ENCODE results near the gene AGO3.
A peak's percentile ranks its signal among the peaks of the same experiment; 100 is the strongest.

Gene AGO3

GRCh38 chr1:36114371-36114770, 183.5 kb downstream of the AGO3 start:
- no peak for DNase-seq (ENCODE audit: extremely low read depth, low read depth)
- TF ChIP-seq, protein P1, sequence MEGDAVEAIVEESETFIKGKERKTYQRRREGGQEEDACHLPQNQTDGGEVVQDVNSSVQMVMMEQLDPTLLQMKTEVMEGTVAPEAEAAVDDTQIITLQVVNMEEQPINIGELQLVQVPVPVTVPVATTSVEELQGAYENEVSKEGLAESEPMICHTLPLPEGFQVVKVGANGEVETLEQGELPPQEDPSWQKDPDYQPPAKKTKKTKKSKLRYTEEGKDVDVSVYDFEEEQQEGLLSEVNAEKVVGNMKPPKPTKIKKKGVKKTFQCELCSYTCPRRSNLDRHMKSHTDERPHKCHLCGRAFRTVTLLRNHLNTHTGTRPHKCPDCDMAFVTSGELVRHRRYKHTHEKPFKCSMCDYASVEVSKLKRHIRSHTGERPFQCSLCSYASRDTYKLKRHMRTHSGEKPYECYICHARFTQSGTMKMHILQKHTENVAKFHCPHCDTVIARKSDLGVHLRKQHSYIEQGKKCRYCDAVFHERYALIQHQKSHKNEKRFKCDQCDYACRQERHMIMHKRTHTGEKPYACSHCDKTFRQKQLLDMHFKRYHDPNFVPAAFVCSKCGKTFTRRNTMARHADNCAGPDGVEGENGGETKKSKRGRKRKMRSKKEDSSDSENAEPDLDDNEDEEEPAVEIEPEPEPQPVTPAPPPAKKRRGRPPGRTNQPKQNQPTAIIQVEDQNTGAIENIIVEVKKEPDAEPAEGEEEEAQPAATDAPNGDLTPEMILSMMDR (IDR thresholded peaks at IDR 0.05; ENCODE audit: low read depth, low read length) = no peak

- peak; percentile 80 for DNase-seq (ENCODE audit: extremely low read depth, low read depth)
- TF ChIP-seq, protein P1 (IDR thresholded peaks at IDR 0.05; ENCODE audit: low read depth, low read length) = no peak
Observed at GRCh38 chr1:36115200-36115669, 184.3 kb downstream of the AGO3 start.

- TF ChIP-seq, protein P1 (IDR thresholded peaks at IDR 0.05; ENCODE audit: low read depth, low read length) = no peak
- no peak for DNase-seq (ENCODE audit: extremely low read depth, low read depth)
Observed at GRCh38 chr1:36115931-36116330, 185.0 kb downstream of the AGO3 start.

- TF ChIP-seq, protein P1 (IDR thresholded peaks at IDR 0.05; ENCODE audit: low read depth, low read length) = no peak
- no peak for DNase-seq (ENCODE audit: extremely low read depth, low read depth)
Observed at GRCh38 chr1:36116901-36117300, 186.0 kb downstream of the AGO3 start.

DNA sequence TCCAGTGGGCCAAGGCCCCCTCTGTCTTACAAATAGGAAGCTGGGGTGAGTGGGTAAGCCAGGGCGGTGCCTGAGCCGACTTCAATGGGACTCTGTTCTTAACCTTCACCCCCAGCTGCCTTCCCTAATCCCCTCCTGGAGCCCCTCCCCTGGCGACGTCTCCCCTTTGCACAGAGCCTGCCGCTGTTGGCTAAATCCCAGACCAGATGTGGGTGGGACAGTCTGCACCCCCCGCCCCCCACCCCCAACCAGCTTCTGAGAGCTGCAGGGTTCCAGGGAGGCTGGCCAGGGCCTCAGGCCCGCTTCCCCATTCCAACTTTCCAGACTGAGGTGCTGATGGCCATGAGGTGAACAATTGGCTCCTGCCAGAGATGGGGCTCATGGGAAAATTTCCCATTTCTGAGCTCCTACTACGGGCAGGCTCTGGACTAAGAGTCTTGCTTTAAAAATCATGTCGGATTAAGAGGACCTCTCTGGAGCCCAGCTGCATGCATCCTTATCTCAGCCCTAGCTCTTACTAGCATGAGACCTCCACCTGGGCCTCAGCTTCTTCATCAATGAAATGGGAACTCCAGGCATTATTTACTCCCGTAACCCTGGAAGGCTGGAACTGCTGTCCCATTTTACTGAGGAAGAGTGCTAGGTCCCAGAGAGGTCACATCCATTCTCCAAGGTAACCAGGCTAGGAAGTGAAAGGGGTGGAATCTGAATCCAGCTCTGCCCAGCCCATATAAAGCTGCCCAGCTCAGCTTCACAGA, 187.7 kb downstream of the AGO3 start:
- TF ChIP-seq, protein P1 (IDR thresholded peaks at IDR 0.05; ENCODE audit: low read depth, low read length) = no peak
- no peak for DNase-seq (ENCODE audit: extremely low read depth, low read depth)

- TF ChIP-seq, protein P1 (IDR thresholded peaks at IDR 0.05; ENCODE audit: low read depth, low read length) = no peak
- no peak for DNase-seq (ENCODE audit: extremely low read depth, low read depth)
Observed at GRCh38 chr1:36119456-36119855, 188.6 kb downstream of the AGO3 start.
